ENCODE results near the gene GAB2.
"Not testable (repeated sequence)": the region's sequence is repeated elsewhere in the genome, so short reads cannot be mapped to it uniquely, and the experiment has no call there.

Gene GAB2

DNA sequence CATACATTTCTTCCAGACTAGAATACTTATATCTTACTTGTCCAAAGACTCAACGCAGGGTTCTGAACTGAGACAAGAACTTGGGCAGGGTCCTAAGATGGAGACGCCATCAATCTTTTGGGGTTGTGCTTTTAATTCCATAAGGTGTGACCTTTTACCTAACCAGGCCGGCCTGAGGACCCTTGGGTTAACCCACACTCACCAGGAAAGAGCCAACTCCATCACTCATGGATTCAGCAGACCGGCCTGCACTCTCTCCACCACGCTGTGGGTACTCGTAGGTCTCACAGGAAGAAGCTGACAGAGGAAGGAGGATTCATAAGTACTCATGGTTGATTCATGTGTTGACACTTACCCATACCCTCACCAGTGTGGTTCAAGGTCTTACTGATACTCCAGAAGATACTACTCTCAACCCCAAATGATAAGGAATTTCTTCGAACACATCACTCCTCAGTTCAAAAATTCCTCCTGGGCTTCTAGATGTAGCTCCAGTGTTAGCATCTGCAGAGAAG lies 192.7 kb downstream of the GAB2 start:
- Histone ChIP-seq H3K9me3 (ENCODE audit: low read length) (no peaks in the 10 kb centered on the region), H4K20me1 (ENCODE audit: insufficient read depth, low read length) (no peaks in the 10 kb centered on the region), H3K27me3 (ENCODE audit: insufficient read depth, low read length) (no peaks in the 10 kb centered on the region), H3K9me2 (ENCODE audit: low read depth, low read length) (no peaks in the 10 kb centered on the region), H3K4me1 (ENCODE audit: insufficient read depth, low read length, severe bottlenecking) (peaks cover 7% of the 10 kb centered on the region), H3K4me2 (ENCODE audit: low read length) (no peak overlapping the region), H3K27ac (ENCODE audit: low read depth, low read length, poor library complexity, severe bottlenecking) (no peak overlapping the region), H2AFZ (ENCODE audit: low read length) (no peak overlapping the region), H3F3A (ENCODE audit: insufficient read depth, low read length) (no peaks in the 10 kb centered on the region), H3K9ac (ENCODE audit: low read length) (no peak overlapping the region), H3K79me2 (ENCODE audit: insufficient read depth, low read length) (no peaks in the 10 kb centered on the region), H3K36me3 (ENCODE audit: insufficient read depth, low read length) (no peaks in the 10 kb centered on the region), H3K4me3 (ENCODE audit: low read depth, low read length, poor library complexity, severe bottlenecking) (no peak overlapping the region)
- TF ChIP-seq EZH2 (IDR thresholded peaks at IDR 0.05; ENCODE audit: borderline replicate concordance, low read length), result no peak
- TF ChIP-seq, protein P1, sequence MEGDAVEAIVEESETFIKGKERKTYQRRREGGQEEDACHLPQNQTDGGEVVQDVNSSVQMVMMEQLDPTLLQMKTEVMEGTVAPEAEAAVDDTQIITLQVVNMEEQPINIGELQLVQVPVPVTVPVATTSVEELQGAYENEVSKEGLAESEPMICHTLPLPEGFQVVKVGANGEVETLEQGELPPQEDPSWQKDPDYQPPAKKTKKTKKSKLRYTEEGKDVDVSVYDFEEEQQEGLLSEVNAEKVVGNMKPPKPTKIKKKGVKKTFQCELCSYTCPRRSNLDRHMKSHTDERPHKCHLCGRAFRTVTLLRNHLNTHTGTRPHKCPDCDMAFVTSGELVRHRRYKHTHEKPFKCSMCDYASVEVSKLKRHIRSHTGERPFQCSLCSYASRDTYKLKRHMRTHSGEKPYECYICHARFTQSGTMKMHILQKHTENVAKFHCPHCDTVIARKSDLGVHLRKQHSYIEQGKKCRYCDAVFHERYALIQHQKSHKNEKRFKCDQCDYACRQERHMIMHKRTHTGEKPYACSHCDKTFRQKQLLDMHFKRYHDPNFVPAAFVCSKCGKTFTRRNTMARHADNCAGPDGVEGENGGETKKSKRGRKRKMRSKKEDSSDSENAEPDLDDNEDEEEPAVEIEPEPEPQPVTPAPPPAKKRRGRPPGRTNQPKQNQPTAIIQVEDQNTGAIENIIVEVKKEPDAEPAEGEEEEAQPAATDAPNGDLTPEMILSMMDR (IDR thresholded peaks at IDR 0.05; ENCODE audit: low read length), result no peak

DNA sequence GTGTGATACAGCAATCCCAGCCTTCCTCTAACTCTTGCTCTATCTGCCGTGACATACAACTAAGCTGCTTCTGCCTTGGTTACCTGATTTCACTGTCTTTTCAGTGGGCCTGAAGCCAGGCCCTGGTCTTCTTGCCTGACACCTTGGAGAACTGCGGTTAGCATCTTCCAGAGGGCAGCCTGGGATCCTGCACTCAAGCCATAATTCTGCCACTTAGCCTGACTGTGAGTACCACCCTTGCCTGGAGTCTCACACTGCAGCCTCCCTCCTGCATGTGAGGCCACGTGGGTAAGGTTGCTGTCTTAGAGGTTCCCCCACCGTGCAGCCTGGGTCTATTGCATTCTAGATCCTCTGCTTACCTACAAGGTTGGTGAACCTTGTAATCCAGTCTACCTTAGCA lies 193.1 kb downstream of the GAB2 start:
- Histone ChIP-seq H3K4me1 (ENCODE audit: insufficient read depth, low read length, severe bottlenecking) (peaks cover 7% of the 10 kb centered on the region), H3K4me2 (ENCODE audit: low read length) (no peak overlapping the region)

DNA sequence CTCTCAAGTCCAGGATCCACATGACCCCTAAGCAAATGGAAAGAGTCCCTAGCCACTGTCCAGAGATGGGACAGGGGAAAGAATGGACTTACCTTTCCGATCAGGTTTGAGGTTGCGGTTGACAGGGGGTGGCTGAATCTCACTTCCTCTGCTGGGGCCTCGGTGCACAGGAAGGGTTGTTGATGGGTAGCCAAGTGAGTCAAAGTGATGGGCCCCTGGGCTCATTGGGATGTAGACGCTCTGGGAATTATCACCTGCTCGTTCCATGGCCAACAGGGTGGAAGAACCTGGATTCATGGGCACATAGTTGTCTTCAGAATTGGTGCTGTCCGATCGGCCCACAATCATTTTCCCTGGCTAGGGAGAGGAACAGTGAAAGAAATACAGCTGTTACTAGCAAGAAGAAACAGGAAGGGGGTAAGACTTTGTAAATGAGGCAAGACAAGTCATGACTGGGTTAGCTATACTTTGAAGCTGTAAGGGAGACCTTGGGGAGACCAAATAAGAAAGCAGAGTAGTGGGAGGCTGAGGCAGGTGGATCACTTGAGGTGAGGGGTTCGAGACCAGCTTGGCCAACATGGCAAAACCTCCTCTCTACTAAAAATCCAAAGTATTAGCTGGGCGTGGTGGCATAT lies 194.2 kb downstream of the GAB2 start:
- Histone ChIP-seq H3F3A (ENCODE audit: insufficient read depth, low read length) (no peaks in the 10 kb centered on the region), H3K9me2 (ENCODE audit: low read depth, low read length) (no peaks in the 10 kb centered on the region), H4K20me1 (ENCODE audit: insufficient read depth, low read length) (no peaks in the 10 kb centered on the region), H3K4me3 (ENCODE audit: low read depth, low read length, poor library complexity, severe bottlenecking) (no peak overlapping the region), H3K36me3 (ENCODE audit: insufficient read depth, low read length) (no peaks in the 10 kb centered on the region), H3K27ac (ENCODE audit: low read depth, low read length, poor library complexity, severe bottlenecking) (no peak overlapping the region), H3K27me3 (ENCODE audit: insufficient read depth, low read length) (no peaks in the 10 kb centered on the region), H2AFZ (ENCODE audit: low read length) (no peak overlapping the region), H3K9ac (ENCODE audit: low read length) (no peak overlapping the region), H3K4me1 (ENCODE audit: insufficient read depth, low read length, severe bottlenecking) (peaks cover 7% of the 10 kb centered on the region), H3K9me3 (ENCODE audit: low read length) (no peaks in the 10 kb centered on the region), H3K4me2 (ENCODE audit: low read length) (peak overlapping the region; percentile 17; the same call in 1 of the 2 replicates), H3K79me2 (ENCODE audit: insufficient read depth, low read length) (no peaks in the 10 kb centered on the region)
- TF ChIP-seq, protein P1 (IDR thresholded peaks at IDR 0.05; ENCODE audit: low read length), result no peak
- no peak for TF ChIP-seq EZH2 (IDR thresholded peaks at IDR 0.05; ENCODE audit: borderline replicate concordance, low read length)

More for the DNA sequence above, 193.1 kb downstream of the GAB2 start:
- Histone ChIP-seq H3K79me2 (ENCODE audit: insufficient read depth, low read length) (no peaks in the 10 kb centered on the region), H3K36me3 (ENCODE audit: insufficient read depth, low read length) (no peaks in the 10 kb centered on the region), H3K27me3 (ENCODE audit: insufficient read depth, low read length) (no peaks in the 10 kb centered on the region), H3F3A (ENCODE audit: insufficient read depth, low read length) (no peaks in the 10 kb centered on the region), H3K9me3 (ENCODE audit: low read length) (no peaks in the 10 kb centered on the region), H3K4me3 (ENCODE audit: low read depth, low read length, poor library complexity, severe bottlenecking) (no peak overlapping the region), H4K20me1 (ENCODE audit: insufficient read depth, low read length) (no peaks in the 10 kb centered on the region), H3K9ac (ENCODE audit: low read length) (no peak overlapping the region), H2AFZ (ENCODE audit: low read length) (no peak overlapping the region), H3K9me2 (ENCODE audit: low read depth, low read length) (no peaks in the 10 kb centered on the region), H3K27ac (ENCODE audit: low read depth, low read length, poor library complexity, severe bottlenecking) (no peak overlapping the region)
- TF ChIP-seq, protein P1 (IDR thresholded peaks at IDR 0.05; ENCODE audit: low read length), result no peak
- no peak for TF ChIP-seq EZH2 (IDR thresholded peaks at IDR 0.05; ENCODE audit: borderline replicate concordance, low read length)

DNA sequence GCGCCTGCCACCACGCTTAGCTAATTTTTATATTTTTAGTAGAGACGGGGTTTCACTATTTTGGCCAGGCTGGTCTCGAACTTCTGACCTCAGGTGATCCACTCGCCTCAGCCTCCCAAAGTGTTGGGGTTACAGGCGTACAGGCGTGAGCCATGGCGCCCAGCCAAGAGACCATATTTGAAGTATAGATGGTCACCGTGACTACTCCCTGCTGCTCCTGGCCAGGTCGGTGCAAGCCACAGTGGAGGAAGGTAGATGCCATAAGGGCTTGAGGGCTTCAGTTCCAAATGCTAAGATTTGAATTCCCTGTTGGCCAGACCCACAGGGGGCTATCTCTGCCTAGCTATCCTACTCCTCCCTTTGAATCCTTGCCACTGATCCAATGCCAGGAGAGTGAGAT lies 194.9 kb downstream of the GAB2 start:
- not testable (repeated sequence) for H3K4me2 ChIP-seq (ENCODE audit: low read length); H3K4me1 ChIP-seq (ENCODE audit: insufficient read depth, low read length, severe bottlenecking); H3K27ac ChIP-seq (ENCODE audit: low read depth, low read length, poor library complexity, severe bottlenecking)

More for the DNA sequence above, 194.9 kb downstream of the GAB2 start:
- not testable (repeated sequence) for H3K9ac ChIP-seq (ENCODE audit: low read length); H4K20me1 ChIP-seq (ENCODE audit: insufficient read depth, low read length); H3F3A ChIP-seq (ENCODE audit: insufficient read depth, low read length); H3K27me3 ChIP-seq (ENCODE audit: insufficient read depth, low read length); H3K79me2 ChIP-seq (ENCODE audit: insufficient read depth, low read length); H3K4me3 ChIP-seq (ENCODE audit: low read depth, low read length, poor library complexity, severe bottlenecking); H2AFZ ChIP-seq (ENCODE audit: low read length); H3K9me3 ChIP-seq (ENCODE audit: low read length); H3K36me3 ChIP-seq (ENCODE audit: insufficient read depth, low read length); H3K9me2 ChIP-seq (ENCODE audit: low read depth, low read length)
